HEK293 (cell line): ENCODE results near the gene MMP21.

Experiments
- CTCF ChIA-PET: fragments of 350-600 bp; formaldehyde crosslinking; extraction: SDS; loops from one replicate; lab custom pipeline; 2021; ENCODE audit warnings: antibody characterized with exemption; lab: Yijun Ruan, JAX
- POLR2A ChIA-PET: fragments of 300-600 bp; formaldehyde crosslinking; extraction: SDS; loops from one replicate; lab custom pipeline; 2020; ENCODE audit warnings: antibody characterized with exemption, inconsistent platforms; lab: Yijun Ruan, JAX
- H3K27ac ChIP-seq: fragments of 200-500 bp; sonication (Bioruptor generic); 2 replicates; pipeline ENCODE4 v1.5.1; 2014; ENCODE audit warnings: low read depth, low read length, control low read depth, inconsistent platforms; ENCODE audit errors: extremely low read depth
- H3K36me3 ChIP-seq, 2 experiments: fragments of 200-500 bp in 1 of 2; sonication (Bioruptor generic) in 1 of 2; 1 replicate in 1 of 2; 2 replicates in 1 of 2; pipeline ENCODE4 v1.5.1; 2014 to 2017; ENCODE audit warnings: inconsistent platforms in 2 of 2, low read length in 2 of 2; ENCODE audit not compliant: control insufficient read depth in 2 of 2, insufficient read depth in 1 of 2
- H3K4me1 ChIP-seq: fragments of 200-500 bp; sonication (Bioruptor generic); 2 replicates; pipeline ENCODE4 v1.5.1; 2014; ENCODE audit warnings: mild to moderate bottlenecking, low read length, inconsistent platforms; ENCODE audit not compliant: control insufficient read depth, insufficient read depth
- H3K4me3 ChIP-seq: 2 replicates; pipeline ENCODE4 v1.5.1; 2011; ENCODE audit warnings: low read depth, mild to moderate bottlenecking, control low read depth, low read length, moderate library complexity
- H3K9me3 ChIP-seq: fragments of 200-500 bp; sonication (Bioruptor generic); 2 replicates; pipeline ENCODE4 v1.5.1; 2014; ENCODE audit warnings: low read depth, low read length, inconsistent platforms; ENCODE audit not compliant: control insufficient read depth, insufficient read depth
- BCL11B ChIP-seq: fragments of 450-650 bp; formaldehyde crosslinking; IDR thresholded peaks from 2 replicates; pipeline ENCODE4 v1.5.1; 2016; ENCODE audit warnings: low read depth, missing biosample characterization, missing genetic modification characterization
- IKZF3 ChIP-seq: fragments of 450-650 bp; IDR thresholded peaks from 2 replicates; pipeline ENCODE4 v1.5.0; 2018; ENCODE audit warnings: missing biosample characterization, mild to moderate bottlenecking, missing genetic modification characterization, moderate library complexity
- KLF10 ChIP-seq: fragments of 450-650 bp; IDR thresholded peaks from 2 replicates; pipeline ENCODE4 v1.5.1; 2018; ENCODE audit warnings: missing biosample characterization, mild to moderate bottlenecking, missing genetic modification characterization
- KLF9 ChIP-seq: fragments of 450-650 bp; formaldehyde crosslinking; IDR thresholded peaks from 2 replicates; pipeline ENCODE4 v1.5.1; 2016; ENCODE audit warnings: missing biosample characterization, missing genetic modification characterization, low read depth
- MZF1 ChIP-seq: fragments of 450-650 bp; formaldehyde crosslinking; IDR thresholded peaks from 2 replicates; pipeline ENCODE4 v1.5.1; 2017; ENCODE audit warnings: missing biosample characterization, missing genetic modification characterization, borderline replicate concordance
- PRDM1 ChIP-seq: fragments of 450-650 bp; formaldehyde crosslinking; IDR thresholded peaks from 2 replicates; pipeline ENCODE4; 2016; ENCODE audit warnings: missing biosample characterization, missing genetic modification characterization
- REPIN1 ChIP-seq: fragments of 450-650 bp; formaldehyde crosslinking; IDR thresholded peaks from 2 replicates; pipeline ENCODE4 v1.5.1; 2017; ENCODE audit warnings: missing biosample characterization, missing genetic modification characterization, low read depth
- SCRT1 ChIP-seq: fragments of 450-650 bp; formaldehyde crosslinking; IDR thresholded peaks from 2 replicates; pipeline ENCODE4 v1.5.1; 2016; ENCODE audit warnings: missing biosample characterization, missing genetic modification characterization, borderline replicate concordance
- SP3 ChIP-seq: fragments of 450-650 bp; formaldehyde crosslinking; IDR thresholded peaks from 2 replicates; pipeline ENCODE4 v1.5.1; 2016; ENCODE audit warnings: missing biosample characterization, missing genetic modification characterization
- ZBTB6 ChIP-seq: fragments of 450-650 bp; formaldehyde crosslinking; IDR thresholded peaks from 2 replicates; pipeline ENCODE4 v1.5.1; 2017; ENCODE audit warnings: missing biosample characterization, missing genetic modification characterization
- ZFP41 ChIP-seq: fragments of 450-650 bp; formaldehyde crosslinking; IDR thresholded peaks from 2 replicates; pipeline ENCODE4 v1.5.1; 2016; ENCODE audit warnings: missing biosample characterization, missing genetic modification characterization, borderline replicate concordance
- ZNF133 ChIP-seq: fragments of 450-650 bp; formaldehyde crosslinking; IDR thresholded peaks from 2 replicates; pipeline ENCODE4 v1.5.1; 2016; ENCODE audit warnings: missing biosample characterization, missing genetic modification characterization
- ZNF24 ChIP-seq: fragments of 450-650 bp; formaldehyde crosslinking; IDR thresholded peaks from 2 replicates; pipeline ENCODE4 v1.5.1; 2016; ENCODE audit warnings: missing biosample characterization, missing genetic modification characterization
- ZNF354C ChIP-seq: fragments of 450-650 bp; formaldehyde crosslinking; IDR thresholded peaks from 2 replicates; pipeline ENCODE4 v1.5.1; 2016; ENCODE audit warnings: missing biosample characterization, missing genetic modification characterization, low read depth, borderline replicate concordance
- ZNF521 ChIP-seq: fragments of 450-650 bp; formaldehyde crosslinking; IDR thresholded peaks from 2 replicates; pipeline ENCODE4 v1.5.1; 2017; ENCODE audit warnings: missing biosample characterization, mild to moderate bottlenecking, missing genetic modification characterization
- ZNF560 ChIP-seq: fragments of 450-650 bp; formaldehyde crosslinking; IDR thresholded peaks from 2 replicates; pipeline ENCODE4 v1.5.1; 2017; ENCODE audit warnings: missing biosample characterization, missing genetic modification characterization, borderline replicate concordance
- ZNF561 ChIP-seq: fragments of 450-650 bp; IDR thresholded peaks from 2 replicates; pipeline ENCODE4 v1.5.1; 2018; ENCODE audit warnings: missing biosample characterization, missing genetic modification characterization, borderline replicate concordance
- ZNF585B ChIP-seq: fragments of 450-650 bp; formaldehyde crosslinking; IDR thresholded peaks from 2 replicates; pipeline ENCODE4 v1.5.1; 2016; ENCODE audit warnings: missing biosample characterization, missing genetic modification characterization
- ZNF596 ChIP-seq: fragments of 450-650 bp; IDR thresholded peaks from 2 replicates; pipeline ENCODE4 v1.5.0; 2018; ENCODE audit warnings: missing biosample characterization, mild to moderate bottlenecking, missing genetic modification characterization, moderate library complexity
- ZNF600 ChIP-seq: fragments of 450-650 bp; formaldehyde crosslinking; IDR thresholded peaks from 2 replicates; pipeline ENCODE4 v1.5.1; 2016; ENCODE audit warnings: missing biosample characterization, missing genetic modification characterization
- ZNF621 ChIP-seq: fragments of 450-650 bp; formaldehyde crosslinking; IDR thresholded peaks from 2 replicates; pipeline ENCODE4 v1.5.1; 2017; ENCODE audit warnings: missing biosample characterization, missing genetic modification characterization
- ZNF660 ChIP-seq: fragments of 450-650 bp; IDR thresholded peaks from 2 replicates; pipeline ENCODE4 v1.5.1; 2018; ENCODE audit warnings: missing biosample characterization, mild to moderate bottlenecking, missing genetic modification characterization
- ZNF664 ChIP-seq: fragments of 450-650 bp; formaldehyde crosslinking; IDR thresholded peaks from 2 replicates; pipeline ENCODE4 v1.5.1; 2016; ENCODE audit warnings: missing biosample characterization, missing genetic modification characterization
- ZNF777 ChIP-seq: fragments of 450-650 bp; formaldehyde crosslinking; IDR thresholded peaks from 2 replicates; pipeline ENCODE4 v1.5.1; 2017; ENCODE audit warnings: missing biosample characterization, missing genetic modification characterization, borderline replicate concordance
- TF ChIP-seq, protein P1 (sequence below): fragments of 450-650 bp; formaldehyde crosslinking; IDR thresholded peaks from 2 replicates; pipeline ENCODE4 v1.5.1; 2016; ENCODE audit warnings: missing biosample characterization, missing genetic modification characterization
- TF ChIP-seq, protein P2 (sequence below): fragments of 450-650 bp; formaldehyde crosslinking; IDR thresholded peaks from 2 replicates; pipeline ENCODE4 v1.5.1; 2016; ENCODE audit warnings: missing biosample characterization, missing genetic modification characterization

MMP21 gene

GRCh38 chr10:125779403-125780327, 4.0 kb upstream of the MMP21 start:
- CTCF ChIA-PET = interaction anchor here (0.6 kb wide), 1 partner anchor 16 kb away, joined by 3 read pairs; no protein-coding TSS in a partner anchor
- Histone ChIP-seq H3K36me3 (no peaks in the 10 kb centered on the region), H3K9me3 (no peaks in the 10 kb centered on the region), H3K27ac (no peak overlapping the region), H3K4me1 (no peaks in the 10 kb centered on the region), H3K4me3 (no peak overlapping the region)
- POLR2A ChIA-PET = no interaction called here
- TF ChIP-seq ZBTB6 (0 out of 2 replicates have a peak, but pooled peaks have one; percentile 18), ZNF354C (tag by site-specific recombination) (no peak), MZF1 (tag by site-specific recombination) (0 out of 2 replicates have a peak, but pooled peaks have one; percentile 43), SCRT1 (tag by site-specific recombination) (no peak), ZNF560 (tag by site-specific recombination) (no peak)
- TF ChIP-seq, protein P1, sequence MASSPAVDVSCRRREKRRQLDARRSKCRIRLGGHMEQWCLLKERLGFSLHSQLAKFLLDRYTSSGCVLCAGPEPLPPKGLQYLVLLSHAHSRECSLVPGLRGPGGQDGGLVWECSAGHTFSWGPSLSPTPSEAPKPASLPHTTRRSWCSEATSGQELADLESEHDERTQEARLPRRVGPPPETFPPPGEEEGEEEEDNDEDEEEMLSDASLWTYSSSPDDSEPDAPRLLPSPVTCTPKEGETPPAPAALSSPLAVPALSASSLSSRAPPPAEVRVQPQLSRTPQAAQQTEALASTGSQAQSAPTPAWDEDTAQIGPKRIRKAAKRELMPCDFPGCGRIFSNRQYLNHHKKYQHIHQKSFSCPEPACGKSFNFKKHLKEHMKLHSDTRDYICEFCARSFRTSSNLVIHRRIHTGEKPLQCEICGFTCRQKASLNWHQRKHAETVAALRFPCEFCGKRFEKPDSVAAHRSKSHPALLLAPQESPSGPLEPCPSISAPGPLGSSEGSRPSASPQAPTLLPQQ (tag by site-specific recombination) = peak; percentile 70

DNA sequence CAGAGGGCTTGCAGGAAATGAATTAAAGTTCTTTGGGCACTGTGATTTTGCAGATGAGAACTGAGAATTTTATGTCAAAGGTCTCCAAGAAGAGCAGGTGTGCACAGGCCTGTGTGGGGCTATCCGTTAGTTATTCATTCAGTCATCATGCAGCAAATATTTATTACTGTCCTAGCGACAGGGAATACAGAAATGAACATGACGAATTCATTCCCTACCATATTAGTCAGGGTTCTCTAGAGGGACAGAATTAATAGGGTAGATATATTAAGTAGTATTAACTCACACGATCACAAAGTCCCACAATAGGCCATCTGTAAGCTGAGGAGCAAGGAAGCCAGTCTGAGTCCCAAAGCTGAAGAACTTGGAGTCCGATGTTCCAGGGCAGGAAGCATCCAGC, 2.9 kb upstream of the MMP21 start:
- POLR2A ChIA-PET = no interaction called here
- CTCF ChIA-PET = no interaction called here
- no peaks in the 10 kb centered on the region for H3K4me1 ChIP-seq
- H3K27ac ChIP-seq = no peak overlapping the region
- H3K4me3 ChIP-seq = no peak overlapping the region
- H3K36me3 ChIP-seq = no peaks in the 10 kb centered on the region
- no peaks in the 10 kb centered on the region for H3K9me3 ChIP-seq
- TF ChIP-seq REPIN1 (tag by site-specific recombination) = no peak
- TF ChIP-seq ZNF777 (tag by site-specific recombination) = no peak
- no peak for TF ChIP-seq ZNF133 (tag by site-specific recombination)
- no peak for TF ChIP-seq ZNF596 (tag by site-specific recombination)
- no peak for TF ChIP-seq ZNF585B (tag by site-specific recombination)
- TF ChIP-seq ZNF24 (tag by site-specific recombination) = no peak
- TF ChIP-seq ZFP41 (tag by site-specific recombination) = no peak

- POLR2A ChIA-PET = no interaction called here
- Histone ChIP-seq H3K36me3 (no peaks in the 10 kb centered on the region), H3K4me1 (no peaks in the 10 kb centered on the region), H3K4me3 (no peak overlapping the region), H3K27ac (no peak overlapping the region), H3K9me3 (no peaks in the 10 kb centered on the region)
- CTCF ChIA-PET = interaction anchor here (0.5 kb wide), 1 partner anchor 1918 kb away, joined by 3 read pairs; no protein-coding TSS in a partner anchor
- no peak for TF ChIP-seq ZNF600 (tag by site-specific recombination)
- no peak for TF ChIP-seq BCL11B (tag by site-specific recombination)
- TF ChIP-seq ZNF664 (tag by site-specific recombination) = no peak
- no peak for TF ChIP-seq ZNF621 (tag by site-specific recombination)
- no peak for TF ChIP-seq KLF9 (tag by site-specific recombination)
- TF ChIP-seq ZNF660 (tag by site-specific recombination) = no peak
- no peak for TF ChIP-seq PRDM1 (tag by site-specific recombination)
- TF ChIP-seq SP3 (tag by site-specific recombination) = no peak
- TF ChIP-seq REPIN1 (tag by site-specific recombination) = no peak
- no peak for TF ChIP-seq IKZF3
- no peak for TF ChIP-seq KLF10 (tag by site-specific recombination)
- TF ChIP-seq ZNF561 (tag by site-specific recombination) = no peak
- TF ChIP-seq, protein P2, sequence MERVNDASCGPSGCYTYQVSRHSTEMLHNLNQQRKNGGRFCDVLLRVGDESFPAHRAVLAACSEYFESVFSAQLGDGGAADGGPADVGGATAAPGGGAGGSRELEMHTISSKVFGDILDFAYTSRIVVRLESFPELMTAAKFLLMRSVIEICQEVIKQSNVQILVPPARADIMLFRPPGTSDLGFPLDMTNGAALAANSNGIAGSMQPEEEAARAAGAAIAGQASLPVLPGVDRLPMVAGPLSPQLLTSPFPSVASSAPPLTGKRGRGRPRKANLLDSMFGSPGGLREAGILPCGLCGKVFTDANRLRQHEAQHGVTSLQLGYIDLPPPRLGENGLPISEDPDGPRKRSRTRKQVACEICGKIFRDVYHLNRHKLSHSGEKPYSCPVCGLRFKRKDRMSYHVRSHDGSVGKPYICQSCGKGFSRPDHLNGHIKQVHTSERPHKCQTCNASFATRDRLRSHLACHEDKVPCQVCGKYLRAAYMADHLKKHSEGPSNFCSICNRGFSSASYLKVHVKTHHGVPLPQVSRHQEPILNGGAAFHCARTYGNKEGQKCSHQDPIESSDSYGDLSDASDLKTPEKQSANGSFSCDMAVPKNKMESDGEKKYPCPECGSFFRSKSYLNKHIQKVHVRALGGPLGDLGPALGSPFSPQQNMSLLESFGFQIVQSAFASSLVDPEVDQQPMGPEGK (tag by site-specific recombination) = no peak
- no peak for TF ChIP-seq ZNF521 (tag by site-specific recombination)
Observed at GRCh38 chr10:125777806-125778205, 2.2 kb upstream of the MMP21 start.
